OCI-LY3 (cell line): ENCODE measurements around the gene UNC79.

Experiments
- H2AFZ ChIP-seq: fragments of 200-600, 300-600 bp; shearing (Covaris generic); 2 replicates; pipeline ENCODE4 v1.6.0; 2014; ENCODE audit warnings: antibody characterized with exemption, low read depth, low read length
- H3K27ac ChIP-seq: fragments of 200-600, 300-600 bp; sonication (generic); 2 replicates; pipeline ENCODE4 v1.5.1; 2014; ENCODE audit warnings: mild to moderate bottlenecking, low read length, moderate library complexity, mixed read lengths
- H3K27me3 ChIP-seq: fragments of 200-600, 300-600 bp; sonication (generic); 2 replicates; pipeline ENCODE4 v1.6.1; 2014; ENCODE audit warnings: low read depth, low read length, mixed read lengths
- H3K36me3 ChIP-seq: fragments of 200-600, 300-600 bp; sonication (generic); replicated peaks from 2 replicates; pipeline ENCODE3; 2014; ENCODE audit warnings: low read depth, low read length, mixed read lengths
- H3K4me1 ChIP-seq: fragments of 300-600, 200-600 bp; sonication (generic); 2 replicates; pipeline ENCODE4 v1.6.1; 2014; ENCODE audit warnings: low read length, mixed read lengths
- H3K4me2 ChIP-seq: fragments of 200-600, 300-600 bp; sonication (generic); 2 replicates; pipeline ENCODE4 v1.6.1; 2014; ENCODE audit warnings: low read length, mixed read lengths
- H3K4me3 ChIP-seq: fragments of 300-600, 200-600 bp; sonication (generic); 2 replicates; pipeline ENCODE4 v1.5.1; 2014; ENCODE audit warnings: antibody characterized with exemption, mild to moderate bottlenecking, low read length, moderate library complexity
- H3K79me2 ChIP-seq: fragments of 300-600, 200-600 bp; shearing (Covaris generic); 2 replicates; pipeline ENCODE4 v1.6.1; 2014; ENCODE audit warnings: mild to moderate bottlenecking, low read length, mixed read lengths
- H3K9ac ChIP-seq: fragments of 300-600, 200-600 bp; shearing (Covaris generic); 2 replicates; pipeline ENCODE4 v1.6.0; 2014; ENCODE audit warnings: mild to moderate bottlenecking, low read length, moderate library complexity
- H3K9me3 ChIP-seq: fragments of 200-600, 300-600 bp; shearing (Covaris generic); 2 replicates; pipeline ENCODE4 v1.6.1; 2014; ENCODE audit warnings: low read length, mixed read lengths; ENCODE audit not compliant: insufficient read depth
- H4K20me1 ChIP-seq: fragments of 200-600, 300-600 bp; sonication (generic); 2 replicates; pipeline ENCODE4 v1.6.1; 2016; ENCODE audit warnings: low read length, mixed read lengths; ENCODE audit not compliant: insufficient read depth
- CTCF ChIP-seq: fragments of 200-600, 300-600 bp; sonication (generic); IDR thresholded peaks from 2 replicates; pipeline ENCODE4 v1.5.1; 2014; ENCODE audit warnings: antibody characterized with exemption, low read length, low read depth
- EZH2phosphoT487 ChIP-seq: fragments of 200-600 bp; shearing (Covaris generic); IDR thresholded peaks from 2 replicates; pipeline ENCODE4 v1.6.1; 2018; ENCODE audit warnings: antibody characterized with exemption, mixed run types, low read depth

UNC79 gene

GRCh38 chr14:93713726-93714405 lies 283.1 kb downstream of the UNC79 start:
- TF ChIP-seq CTCF (no peak), EZH2phosphoT487 (no peak)

GRCh38 chr14:93714605-93715004 lies 283.9 kb downstream of the UNC79 start:
- H3K79me2 ChIP-seq: no peaks in the 10 kb centered on the region
- no peak overlapping the region for H3K9ac ChIP-seq
- no peak for TF ChIP-seq EZH2phosphoT487
- no peak for TF ChIP-seq CTCF
- no peaks in the 10 kb centered on the region for H3K4me1 ChIP-seq
- no peak overlapping the region for H2AFZ ChIP-seq
- no peak overlapping the region for H3K4me3 ChIP-seq
- H3K27ac ChIP-seq: no peak overlapping the region
- H4K20me1 ChIP-seq: no peaks in the 10 kb centered on the region
- H3K9me3 ChIP-seq: no peaks in the 10 kb centered on the region
- no peak overlapping the region for H3K4me2 ChIP-seq
- 0 out of 2 replicates have a peak, but pooled peaks cover 3% of the 10 kb centered on the region for H3K27me3 ChIP-seq
- H3K36me3 ChIP-seq: no peaks in the 10 kb centered on the region

More at GRCh38 chr14:93713726-93714405, 283.1 kb downstream of the UNC79 start:
- H3K9ac ChIP-seq: no peak overlapping the region
- H3K4me2 ChIP-seq: no peak overlapping the region
- no peak overlapping the region for H3K27ac ChIP-seq
- H3K4me3 ChIP-seq: no peak overlapping the region
- no peaks in the 10 kb centered on the region for H3K36me3 ChIP-seq
- H4K20me1 ChIP-seq: no peaks in the 10 kb centered on the region
- H2AFZ ChIP-seq: no peak overlapping the region
- H3K9me3 ChIP-seq: no peaks in the 10 kb centered on the region
- no peaks in the 10 kb centered on the region for H3K4me1 ChIP-seq
- H3K79me2 ChIP-seq: no peaks in the 10 kb centered on the region
- 0 out of 2 replicates have a peak, but pooled peaks cover 3% of the 10 kb centered on the region for H3K27me3 ChIP-seq

- Histone ChIP-seq H2AFZ (no peak overlapping the region), H3K4me3 (no peak overlapping the region), H3K79me2 (no peaks in the 10 kb centered on the region), H3K27me3 (0 out of 2 replicates have a peak, but pooled peaks cover 3% of the 10 kb centered on the region), H3K9ac (no peak overlapping the region), H3K36me3 (no peaks in the 10 kb centered on the region), H3K4me2 (no peak overlapping the region), H3K9me3 (no peaks in the 10 kb centered on the region), H4K20me1 (no peaks in the 10 kb centered on the region), H3K27ac (no peak overlapping the region), H3K4me1 (no peaks in the 10 kb centered on the region)
- TF ChIP-seq EZH2phosphoT487 (no peak), CTCF (no peak)
These were observed 284.7 kb downstream of the UNC79 start for GRCh38 chr14:93715279-93715927.

GRCh38 chr14:93716002-93716745 lies 285.4 kb downstream of the UNC79 start:
- TF ChIP-seq EZH2phosphoT487: no peak
- no peak for TF ChIP-seq CTCF
- no peak overlapping the region for H3K9ac ChIP-seq
- no peaks in the 10 kb centered on the region for H3K79me2 ChIP-seq
- no peak overlapping the region for H3K27ac ChIP-seq
- no peak overlapping the region for H3K4me3 ChIP-seq
- H3K9me3 ChIP-seq: no peaks in the 10 kb centered on the region
- no peak overlapping the region for H3K4me2 ChIP-seq
- no peaks in the 10 kb centered on the region for H3K4me1 ChIP-seq
- no peak overlapping the region for H2AFZ ChIP-seq
- no peaks in the 10 kb centered on the region for H3K36me3 ChIP-seq
- 0 out of 2 replicates have a peak, but pooled peaks cover 3% of the 10 kb centered on the region for H3K27me3 ChIP-seq
- no peaks in the 10 kb centered on the region for H4K20me1 ChIP-seq
